Measurements from ENCODE around the gene TRIM8.

Gene TRIM8

GRCh38 chr10:102634686-102635085 is 9.6 kb upstream of the TRIM8 start:
- DNase-seq, result no peak

- no peak for DNase-seq
Measured at GRCh38 chr10:102635377-102635776, 8.9 kb upstream of the TRIM8 start.

GRCh38 chr10:102639537-102639936 is 4.7 kb upstream of the TRIM8 start:
- DNase-seq, result no peak

GRCh38 chr10:102641402-102641801 is 2.9 kb upstream of the TRIM8 start:
- DNase-seq, result no peak

GRCh38 chr10:102641880-102642735 is 2.2 kb upstream of the TRIM8 start:
- peak; percentile 99 for DNase-seq

GRCh38 chr10:102642736-102643335 is 1.4 kb upstream of the TRIM8 start:
- peak; percentile 58 for DNase-seq

GRCh38 chr10:102643336-102644065 is 778 bp upstream of the TRIM8 start:
- DNase-seq, result peak; percentile 75

GRCh38 chr10:102644646-102645387 is 538 bp downstream of the TRIM8 start:
- peak; percentile 84 for DNase-seq

- peak; percentile 60 for DNase-seq
Measured at GRCh38 chr10:102645388-102645740, 1.1 kb downstream of the TRIM8 start.

- DNase-seq, result peak; percentile 85
Measured at GRCh38 chr10:102645741-102646609, 1.7 kb downstream of the TRIM8 start.

- DNase-seq, result peak; percentile 63
Measured at GRCh38 chr10:102646610-102647442, 2.5 kb downstream of the TRIM8 start.

GRCh38 chr10:102647443-102648268 is 3.4 kb downstream of the TRIM8 start:
- DNase-seq, result no peak

GRCh38 chr10:102648269-102648888 is 4.1 kb downstream of the TRIM8 start:
- DNase-seq, result no peak

- DNase-seq, result peak; percentile 45
Measured at GRCh38 chr10:102648889-102649796, 4.9 kb downstream of the TRIM8 start.

- no peak for DNase-seq
Measured at GRCh38 chr10:102649797-102650654, 5.7 kb downstream of the TRIM8 start.

- no peak for DNase-seq
Measured at GRCh38 chr10:102650655-102651454, 6.6 kb downstream of the TRIM8 start.

Measured in stimulated activated CD4-positive, alpha-beta T cell treated with anti-CD3 and anti-CD28 coated beads, Interleukin-15, amount 100 ng/mL, for 24 hours (primary cell).